ENCODE results near the gene SH2D3C. TPM values are rescaled to one million over a fixed set of nuclear protein-coding genes. Genes with fewer than 3 reads are reported as not detected.

SH2D3C gene
- total and polyA plus RNA-seq, 9 of the 15 experiments (the other 6 are each of a cell fraction or from before 2014, with no cell fraction given), result 0.03 to 1.2 (median 0.22) TPM; not detected in 1

DNA sequence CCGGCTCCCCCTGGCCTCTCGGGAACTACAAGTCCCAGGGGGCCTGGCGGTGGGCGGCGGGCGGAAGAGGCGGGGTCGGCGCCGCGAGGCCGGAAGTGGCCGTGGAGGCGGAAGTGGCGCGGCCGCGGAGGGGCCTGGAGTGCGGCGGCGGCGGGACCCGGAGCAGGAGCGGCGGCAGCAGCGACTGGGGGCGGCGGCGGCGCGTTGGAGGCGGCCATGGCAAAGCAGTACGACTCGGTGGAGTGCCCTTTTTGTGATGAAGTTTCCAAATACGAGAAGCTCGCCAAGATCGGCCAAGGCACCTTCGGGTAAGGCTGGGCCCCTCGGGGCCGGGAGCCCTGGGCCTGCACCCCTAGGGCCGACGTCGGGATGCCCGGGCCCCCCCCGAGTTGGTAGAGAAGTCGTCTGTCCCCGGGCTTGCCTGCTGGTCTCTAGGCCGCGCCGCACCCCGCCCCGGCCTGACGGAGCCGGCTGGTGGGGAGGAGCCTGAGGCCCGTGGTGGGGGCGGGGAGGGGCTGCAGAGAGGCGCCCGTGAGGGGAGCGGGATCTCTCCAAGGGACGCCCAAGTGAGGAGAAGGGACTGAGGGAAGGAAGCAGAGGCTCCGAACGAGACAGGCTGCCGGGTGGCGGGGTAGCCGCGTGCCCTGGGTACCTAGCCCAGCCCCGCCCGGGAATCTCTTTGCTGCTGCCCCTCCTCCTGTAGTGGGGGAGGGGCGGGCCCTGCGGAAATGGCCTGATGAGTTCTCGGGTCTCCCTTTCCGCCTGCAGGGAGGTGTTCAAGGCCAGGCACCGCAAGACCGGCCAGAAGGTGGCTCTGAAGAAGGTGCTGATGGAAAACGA lies 7.7 kb upstream of the SH2D3C start, which contains the start of gene CDK9 (continued):
- TF ChIP-seq, protein P1, sequence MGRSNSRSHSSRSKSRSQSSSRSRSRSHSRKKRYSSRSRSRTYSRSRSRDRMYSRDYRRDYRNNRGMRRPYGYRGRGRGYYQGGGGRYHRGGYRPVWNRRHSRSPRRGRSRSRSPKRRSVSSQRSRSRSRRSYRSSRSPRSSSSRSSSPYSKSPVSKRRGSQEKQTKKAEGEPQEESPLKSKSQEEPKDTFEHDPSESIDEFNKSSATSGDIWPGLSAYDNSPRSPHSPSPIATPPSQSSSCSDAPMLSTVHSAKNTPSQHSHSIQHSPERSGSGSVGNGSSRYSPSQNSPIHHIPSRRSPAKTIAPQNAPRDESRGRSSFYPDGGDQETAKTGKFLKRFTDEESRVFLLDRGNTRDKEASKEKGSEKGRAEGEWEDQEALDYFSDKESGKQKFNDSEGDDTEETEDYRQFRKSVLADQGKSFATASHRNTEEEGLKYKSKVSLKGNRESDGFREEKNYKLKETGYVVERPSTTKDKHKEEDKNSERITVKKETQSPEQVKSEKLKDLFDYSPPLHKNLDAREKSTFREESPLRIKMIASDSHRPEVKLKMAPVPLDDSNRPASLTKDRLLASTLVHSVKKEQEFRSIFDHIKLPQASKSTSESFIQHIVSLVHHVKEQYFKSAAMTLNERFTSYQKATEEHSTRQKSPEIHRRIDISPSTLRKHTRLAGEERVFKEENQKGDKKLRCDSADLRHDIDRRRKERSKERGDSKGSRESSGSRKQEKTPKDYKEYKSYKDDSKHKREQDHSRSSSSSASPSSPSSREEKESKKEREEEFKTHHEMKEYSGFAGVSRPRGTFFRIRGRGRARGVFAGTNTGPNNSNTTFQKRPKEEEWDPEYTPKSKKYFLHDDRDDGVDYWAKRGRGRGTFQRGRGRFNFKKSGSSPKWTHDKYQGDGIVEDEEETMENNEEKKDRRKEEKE (IDR thresholded peaks at IDR 0.05; ENCODE audit: borderline replicate concordance in 1 of 2, control insufficient read depth in 1 of 2, low read depth in 2 of 2, low read length in 1 of 2), result no peak
- TF ChIP-seq, protein P2, sequence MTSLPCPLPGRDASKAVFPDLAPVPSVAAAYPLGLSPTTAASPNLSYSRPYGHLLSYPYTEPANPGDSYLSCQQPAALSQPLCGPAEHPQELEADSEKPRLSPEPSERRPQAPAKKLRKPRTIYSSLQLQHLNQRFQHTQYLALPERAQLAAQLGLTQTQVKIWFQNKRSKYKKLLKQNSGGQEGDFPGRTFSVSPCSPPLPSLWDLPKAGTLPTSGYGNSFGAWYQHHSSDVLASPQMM (CRISPR knock-in tag; IDR thresholded peaks at IDR 0.05), result no peak
- TF ChIP-seq ARHGAP35 (IDR thresholded peaks at IDR 0.05; ENCODE audit: partially characterized antibody) (no peak), XRCC4 (IDR thresholded peaks at IDR 0.05; ENCODE audit: extremely low read depth, insufficient read depth, insufficient read length) (no peak), NCOA6 (IDR thresholded peaks at IDR 0.05) (no peak), PHB (CRISPR knock-in tag; IDR thresholded peaks at IDR 0.05) (no peak), BRF1 (IDR thresholded peaks at IDR 0.05; ENCODE audit: borderline replicate concordance, extremely low read depth, insufficient read length) (no peak), RFX5 (IDR thresholded peaks at IDR 0.05; ENCODE audit: low read depth, low read length) (no peak), KDM1A (IDR thresholded peaks at IDR 0.05) (peak in 1 of 2 experiments; percentile 48; a peak in 1 of 4 replicates), SOX6 (IDR thresholded peaks at IDR 0.05) (no peak; the same call in 1 of the 2 replicates), EGR1 (conservative IDR thresholded peaks at IDR 0.05) (peak; percentile 65), HDAC6 (IDR thresholded peaks at IDR 0.05; ENCODE audit: low read depth, low read length) (no peak), TAL1 (IDR thresholded peaks at IDR 0.05) (no peak), MEF2D (tag; conservative IDR thresholded peaks at IDR 0.05; ENCODE audit: low read depth) (no peak), BACH1 (tag; IDR thresholded peaks at IDR 0.05) (no peak), RBM39 (optimal IDR thresholded peaks at IDR 0.05; ENCODE audit: low read depth, low read length) (peak; percentile 72), NR3C1 (CRISPR knock-in tag; IDR thresholded peaks at IDR 0.05) (no peak), NELFE (IDR thresholded peaks at IDR 0.05; ENCODE audit: insufficient read depth, insufficient read length) (no peak), ELF1 (tag; IDR thresholded peaks at IDR 0.05) (peak; percentile 98)
- TF ChIP-seq, protein P3, sequence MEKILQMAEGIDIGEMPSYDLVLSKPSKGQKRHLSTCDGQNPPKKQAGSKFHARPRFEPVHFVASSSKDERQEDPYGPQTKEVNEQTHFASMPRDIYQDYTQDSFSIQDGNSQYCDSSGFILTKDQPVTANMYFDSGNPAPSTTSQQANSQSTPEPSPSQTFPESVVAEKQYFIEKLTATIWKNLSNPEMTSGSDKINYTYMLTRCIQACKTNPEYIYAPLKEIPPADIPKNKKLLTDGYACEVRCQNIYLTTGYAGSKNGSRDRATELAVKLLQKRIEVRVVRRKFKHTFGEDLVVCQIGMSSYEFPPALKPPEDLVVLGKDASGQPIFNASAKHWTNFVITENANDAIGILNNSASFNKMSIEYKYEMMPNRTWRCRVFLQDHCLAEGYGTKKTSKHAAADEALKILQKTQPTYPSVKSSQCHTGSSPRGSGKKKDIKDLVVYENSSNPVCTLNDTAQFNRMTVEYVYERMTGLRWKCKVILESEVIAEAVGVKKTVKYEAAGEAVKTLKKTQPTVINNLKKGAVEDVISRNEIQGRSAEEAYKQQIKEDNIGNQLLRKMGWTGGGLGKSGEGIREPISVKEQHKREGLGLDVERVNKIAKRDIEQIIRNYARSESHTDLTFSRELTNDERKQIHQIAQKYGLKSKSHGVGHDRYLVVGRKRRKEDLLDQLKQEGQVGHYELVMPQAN (IDR thresholded peaks at IDR 0.05; ENCODE audit: borderline replicate concordance), result peak; percentile 61
- TF ChIP-seq, protein P4, sequence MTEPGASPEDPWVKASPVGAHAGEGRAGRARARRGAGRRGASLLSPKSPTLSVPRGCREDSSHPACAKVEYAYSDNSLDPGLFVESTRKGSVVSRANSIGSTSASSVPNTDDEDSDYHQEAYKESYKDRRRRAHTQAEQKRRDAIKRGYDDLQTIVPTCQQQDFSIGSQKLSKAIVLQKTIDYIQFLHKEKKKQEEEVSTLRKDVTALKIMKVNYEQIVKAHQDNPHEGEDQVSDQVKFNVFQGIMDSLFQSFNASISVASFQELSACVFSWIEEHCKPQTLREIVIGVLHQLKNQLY (CRISPR knock-in tag; conservative IDR thresholded peaks at IDR 0.05), result no peak

All from K562 (cell line).